Activated CD8-positive, alpha-beta memory T cell treated with anti-CD3 and anti-CD28 coated beads for 4 hours (primary cell): ENCODE measurements around the gene SLC29A2.
A peak's percentile ranks its signal among the peaks of the same experiment; 100 is the strongest.
"Not testable (repeated sequence)": the region's sequence is repeated elsewhere in the genome, so short reads cannot be mapped to it uniquely, and the experiment has no call there.

Source experiments
- DNase-seq, 2 donors: peaks; one replicate each; pipeline ENCODE4 v3.0.0-alpha.2; 2020; ENCODE audit warnings: low read depth in 2 of 2

Gene SLC29A2

DNA sequence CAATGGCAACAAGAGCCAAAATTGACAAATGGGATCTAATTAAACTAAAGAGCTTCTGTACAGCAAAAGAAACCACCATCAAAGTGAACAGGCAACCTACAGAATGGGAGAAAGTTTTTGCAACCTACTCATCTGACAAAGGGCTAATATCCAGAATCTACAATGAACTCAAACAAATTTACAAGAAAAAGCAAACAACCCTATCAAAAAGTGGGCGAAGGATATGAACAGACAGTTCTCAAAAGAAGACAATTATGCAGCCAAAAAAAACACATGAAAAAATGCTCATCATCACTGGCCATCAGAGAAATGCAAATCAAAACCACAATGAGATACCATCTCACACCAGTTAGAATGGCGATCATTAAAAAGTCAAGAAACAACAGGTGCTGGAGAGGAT lies 51.3 kb downstream of the SLC29A2 start:
- not testable (repeated sequence) for DNase-seq

DNA sequence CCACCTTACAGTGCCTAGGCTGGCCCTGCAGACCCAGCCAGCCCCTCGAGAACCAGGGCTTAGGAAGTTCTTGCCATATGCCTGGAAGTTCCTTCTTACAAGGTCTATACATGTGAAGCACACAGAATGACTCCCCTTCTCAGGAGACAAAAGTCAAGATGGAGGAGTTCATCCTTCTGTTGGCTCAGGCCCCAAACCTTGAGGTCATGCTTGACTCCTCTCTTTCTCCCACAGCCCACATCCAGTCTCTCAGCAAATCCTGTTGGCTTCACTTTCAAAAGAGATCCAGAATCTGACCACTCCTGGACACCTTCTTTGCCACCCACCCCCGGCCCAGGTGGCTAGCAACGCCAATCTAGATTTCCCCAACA lies 53.0 kb downstream of the SLC29A2 start:
- no peak for DNase-seq

DNA sequence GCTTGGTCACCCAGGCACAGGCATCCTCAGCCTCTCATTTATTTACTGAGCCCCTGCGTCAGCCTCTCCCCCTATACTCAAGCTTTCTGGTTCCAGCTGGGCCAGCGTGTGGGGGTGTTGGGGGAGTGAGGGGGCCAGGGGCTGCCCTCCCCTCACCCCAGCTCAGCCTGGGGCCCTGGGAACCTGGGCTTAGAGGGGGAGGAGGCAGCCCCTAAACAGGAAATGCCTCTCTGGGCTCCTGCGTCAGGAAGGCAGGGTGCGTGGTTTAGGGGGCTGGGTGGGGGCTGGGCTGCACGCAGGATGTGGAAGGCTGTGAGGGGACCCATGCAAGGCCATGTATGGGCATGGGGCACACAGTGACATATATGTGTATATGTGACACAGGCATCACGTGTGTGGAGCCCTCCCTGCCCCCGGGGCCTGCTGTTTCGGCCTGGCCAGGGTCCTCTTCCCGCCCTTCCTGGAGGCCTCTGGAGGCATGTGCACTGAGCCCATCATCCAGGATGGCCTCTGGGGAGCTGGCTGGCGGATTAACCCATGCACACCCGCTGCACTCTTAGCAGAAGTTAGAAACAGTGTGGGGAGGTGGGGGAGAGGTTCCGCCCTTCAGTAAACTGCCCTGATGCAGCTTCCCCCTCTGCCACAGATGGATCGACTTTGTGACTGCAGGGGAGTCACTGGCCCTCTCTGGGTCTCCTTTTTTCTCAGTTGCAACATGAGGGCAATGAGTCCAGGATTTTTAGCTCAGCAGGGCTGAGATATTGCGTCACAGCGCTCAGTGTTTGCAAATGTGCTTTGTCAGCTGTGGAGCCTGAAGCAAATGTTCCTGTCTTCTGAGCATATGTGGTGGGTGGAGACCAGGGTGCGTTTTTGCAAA lies 53.6 kb downstream of the SLC29A2 start:
- peak in 1 of 2 donors; percentile 37 for DNase-seq

DNA sequence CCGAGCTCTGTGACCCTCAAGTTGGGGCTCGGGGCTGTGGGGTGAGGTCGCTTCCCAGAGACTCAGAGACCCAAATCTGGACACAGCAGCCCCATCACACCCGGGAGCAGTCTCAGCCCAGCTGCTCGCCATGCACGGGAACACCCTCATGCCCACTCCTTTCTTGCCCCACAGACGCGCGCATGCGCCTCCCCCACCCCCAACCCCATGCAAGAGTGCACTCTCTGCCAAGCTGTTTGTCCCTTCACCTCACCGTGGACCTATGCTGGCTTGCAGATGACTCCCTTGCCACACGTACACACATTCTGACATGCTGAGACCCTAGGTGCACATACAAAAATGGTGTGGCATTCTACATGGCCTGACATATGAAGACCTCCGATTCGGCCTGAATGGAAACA lies 54.2 kb downstream of the SLC29A2 start:
- DNase-seq, result no peak

DNA sequence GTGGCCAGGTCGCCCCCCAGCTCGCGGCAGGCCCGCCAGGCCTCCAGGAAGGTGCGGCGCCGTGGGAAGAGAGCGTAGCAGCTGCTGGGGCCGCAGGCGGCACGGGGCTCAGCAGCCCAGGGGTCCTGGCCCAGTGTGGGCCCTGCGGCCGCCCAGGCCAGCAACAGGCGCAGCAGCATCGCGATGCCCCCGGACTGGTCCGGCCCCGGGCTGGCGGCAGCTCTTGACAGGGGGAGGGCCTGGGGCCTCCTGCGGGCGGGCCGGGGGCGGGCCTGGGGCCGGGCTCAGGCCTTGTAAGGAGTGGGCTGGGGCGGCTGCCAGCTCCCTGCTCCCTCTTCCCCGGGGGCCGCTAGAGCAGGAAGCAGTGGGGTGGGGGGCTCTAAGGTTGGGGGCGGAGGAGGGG lies 54.7 kb downstream of the SLC29A2 start, which contains the start of gene CD248:
CD248 (minus strand) TSS at position 196 of the 403 bp plus-strand sequence; CDS start at position 179, 17 bp downstream.
- no peak for DNase-seq

DNA sequence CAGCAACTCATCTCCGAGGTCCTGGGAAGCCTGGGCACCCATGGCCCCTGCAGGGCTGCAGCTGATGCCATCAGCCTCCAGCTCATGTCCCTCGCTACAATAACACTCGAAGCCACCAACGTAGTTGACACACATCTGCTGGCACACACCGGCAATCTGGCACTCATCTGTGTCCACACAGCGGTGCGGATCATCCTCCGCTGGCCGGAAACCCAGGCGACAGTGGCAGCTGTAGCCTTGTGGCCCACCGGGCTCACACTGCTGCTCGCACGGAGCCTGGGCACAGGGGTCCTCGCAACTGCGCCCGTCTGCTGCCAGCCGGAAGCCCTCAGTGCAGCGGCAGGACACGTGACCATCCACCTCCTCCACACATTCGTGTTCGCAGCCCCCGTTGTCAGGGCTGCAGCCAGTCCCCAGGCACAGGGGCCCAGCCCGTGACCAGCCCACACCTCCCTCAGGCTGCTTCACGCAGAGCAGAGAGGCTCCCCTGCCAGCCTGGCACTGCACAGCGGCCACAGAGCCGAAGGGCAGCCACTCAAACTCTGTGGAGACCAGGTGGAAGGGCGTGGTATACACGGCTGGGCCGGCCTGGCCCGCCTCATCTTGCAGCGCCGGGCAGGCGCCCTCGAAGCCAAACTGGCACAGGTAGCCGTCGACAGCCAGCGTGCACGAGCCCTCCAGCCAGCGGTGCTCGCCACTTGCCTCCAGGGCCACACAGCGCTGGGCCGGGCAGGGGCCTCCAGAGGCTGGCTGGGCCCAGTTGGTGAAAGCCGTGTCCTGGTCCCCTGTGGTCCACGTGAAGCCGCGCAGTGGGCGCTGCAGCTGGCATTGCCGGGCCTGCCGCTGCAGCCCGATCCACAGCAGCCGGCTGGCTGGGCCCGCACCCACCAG lies 55.4 kb downstream of the SLC29A2 start:
- DNase-seq, result no peak

DNA sequence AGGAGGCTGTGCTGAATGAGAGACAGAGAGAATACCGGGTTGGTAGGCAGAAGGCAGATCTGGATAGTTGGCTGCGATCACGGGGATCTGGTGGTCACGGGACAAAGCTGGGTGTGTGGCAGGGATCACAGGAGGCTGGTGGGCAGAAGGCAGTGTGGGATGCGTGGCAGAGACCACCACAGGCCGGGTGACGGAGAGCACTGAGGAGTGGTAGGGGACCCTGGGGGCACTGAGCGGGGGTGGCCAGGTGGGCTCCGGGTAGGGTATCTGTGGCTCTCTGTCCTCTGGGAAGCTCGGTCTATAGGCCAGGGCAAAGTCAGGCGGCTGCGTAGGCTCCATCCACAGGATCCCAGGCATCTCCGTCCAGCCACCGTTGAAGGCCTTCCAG lies 56.1 kb downstream of the SLC29A2 start:
- no peak for DNase-seq

DNA sequence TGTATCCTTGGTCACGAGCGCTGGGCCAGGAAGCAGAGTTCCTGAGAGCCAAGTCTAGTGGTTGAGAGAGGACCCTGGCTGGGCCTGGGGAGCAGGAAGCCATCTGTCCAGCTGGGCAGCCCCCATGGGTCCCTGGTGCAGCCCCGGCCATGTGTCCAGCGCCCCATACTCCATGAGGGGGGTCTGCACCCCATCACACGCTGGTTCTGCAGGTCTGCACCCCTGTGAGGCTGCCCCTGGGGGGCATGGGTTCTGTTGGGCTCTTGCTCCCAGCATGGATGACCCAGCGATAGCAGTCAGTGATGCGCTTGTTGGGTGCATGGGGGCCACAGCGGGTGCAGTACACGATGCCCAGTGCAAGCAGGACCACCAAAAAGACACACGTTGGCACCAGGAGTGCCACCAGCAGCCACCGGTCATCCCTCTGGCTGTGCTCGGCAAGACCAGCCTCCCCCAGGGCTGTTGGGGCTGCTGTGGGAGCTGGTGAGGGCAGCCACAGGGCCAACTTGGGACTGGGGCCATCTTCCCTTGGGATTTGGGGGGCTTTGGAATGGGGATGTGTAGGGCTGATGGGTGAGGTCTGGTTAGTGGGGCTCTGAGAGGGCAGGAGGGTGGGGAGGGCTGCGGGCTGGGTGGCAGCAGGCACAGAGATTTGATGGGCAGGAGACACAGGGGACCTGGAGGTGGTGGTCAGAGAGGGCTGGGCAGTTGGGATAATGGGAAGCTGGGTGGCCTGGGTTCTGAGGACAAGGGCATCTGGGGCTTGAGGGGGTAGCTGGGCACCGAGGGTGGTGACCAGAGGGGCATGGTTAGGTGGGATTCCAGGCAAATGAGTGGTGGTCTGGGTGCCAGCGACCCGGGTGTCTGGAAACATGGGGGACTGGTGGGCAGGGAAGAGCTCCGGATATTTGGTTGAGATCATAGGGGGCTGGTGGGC lies 56.7 kb downstream of the SLC29A2 start:
- DNase-seq, result no peak

DNA sequence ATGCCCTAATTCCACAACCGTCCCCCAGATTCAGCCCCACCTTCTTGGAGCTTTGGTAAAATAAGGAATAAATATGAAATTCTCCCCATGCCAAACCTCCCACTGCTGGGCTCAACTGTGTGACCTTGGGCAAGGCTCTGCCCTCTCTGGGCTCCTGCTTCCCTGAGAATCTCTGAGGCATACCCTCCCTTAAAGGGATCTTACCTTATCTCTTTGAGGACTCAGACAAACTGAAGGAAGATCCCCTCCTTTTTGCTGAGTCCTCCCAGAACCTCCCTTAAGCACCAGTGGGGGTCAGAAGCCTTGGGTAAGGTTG lies 57.4 kb downstream of the SLC29A2 start:
- DNase-seq, result no peak

DNA sequence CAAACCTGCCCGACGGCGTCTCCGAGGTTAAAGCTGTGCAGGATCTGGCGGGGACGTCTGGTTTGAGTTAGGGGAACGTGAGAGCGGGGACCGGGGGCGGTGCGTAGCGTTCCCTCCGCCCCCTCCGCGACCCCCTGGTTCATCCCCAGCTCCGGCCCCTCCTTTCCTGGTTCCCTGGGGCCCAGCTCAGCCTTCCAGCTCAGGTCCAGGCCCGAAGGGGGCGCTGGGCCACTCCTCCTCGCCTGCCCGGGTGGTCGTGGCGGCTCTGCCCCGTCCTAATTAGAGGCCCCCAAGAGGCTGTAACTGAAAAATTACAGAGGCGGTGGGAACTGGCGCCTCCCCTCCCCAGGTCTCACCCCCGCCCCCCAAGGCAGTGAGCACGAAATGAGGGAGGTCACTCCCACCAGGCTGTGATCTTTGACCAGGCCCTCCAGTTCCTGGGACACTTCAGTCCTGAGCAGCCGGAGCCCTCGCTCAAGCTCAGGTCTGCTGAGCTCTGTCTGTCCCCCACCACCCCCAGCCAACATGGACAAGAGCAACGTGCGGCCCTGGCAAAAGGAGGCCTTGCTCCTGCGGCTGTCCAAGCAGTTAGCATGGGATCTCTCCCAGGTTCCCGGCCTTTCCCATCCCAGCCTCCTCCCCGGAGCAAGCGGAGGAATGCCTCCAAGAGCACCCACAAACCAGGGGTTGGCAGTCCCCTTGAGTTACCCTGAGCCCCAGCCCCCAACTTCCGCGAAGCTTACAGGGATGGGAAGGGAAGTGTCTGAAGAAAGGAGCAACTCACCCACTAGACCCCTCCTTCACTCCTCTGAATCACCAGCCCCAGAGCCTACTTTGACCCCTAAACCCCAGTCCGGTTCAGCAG lies 58.0 kb downstream of the SLC29A2 start:
- no peak for DNase-seq

DNA sequence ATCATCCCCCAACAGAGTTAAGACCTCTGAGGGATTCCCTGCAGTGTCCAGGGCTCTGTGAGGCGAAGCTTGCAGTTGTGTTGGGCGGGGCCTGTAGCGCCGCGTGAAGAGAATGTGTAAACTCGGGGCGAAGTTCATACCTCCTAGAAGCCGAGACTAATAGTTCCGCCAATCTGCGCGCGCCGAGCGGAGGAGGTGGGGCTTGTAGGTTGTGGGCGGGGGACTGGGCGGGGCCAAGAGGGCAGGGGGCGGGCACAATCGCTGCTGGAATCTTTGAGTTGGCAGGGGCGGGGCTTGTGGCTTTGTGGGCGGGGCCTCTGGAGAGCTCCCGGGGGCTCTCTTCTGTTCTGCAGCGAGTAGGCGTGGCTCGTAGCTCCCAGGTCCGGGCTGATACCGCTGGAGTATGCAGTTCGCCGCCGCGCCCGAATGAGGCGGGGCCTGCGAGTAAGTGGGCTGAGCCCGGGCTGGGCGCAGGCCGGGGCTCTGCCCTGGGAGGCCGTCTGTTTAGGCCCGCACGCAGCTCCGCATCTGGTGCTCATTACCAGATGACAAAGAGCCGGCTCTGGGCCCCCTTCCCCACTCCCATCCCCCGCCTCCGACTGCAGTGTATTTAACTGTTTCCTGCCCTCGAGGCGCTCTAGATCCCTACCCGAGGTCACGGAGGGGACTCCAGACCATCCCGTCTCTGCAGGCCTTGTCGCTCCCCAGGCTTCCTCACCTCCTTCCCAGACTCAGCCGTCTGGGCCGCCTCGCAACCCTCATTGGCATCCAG lies 58.8 kb downstream of the SLC29A2 start:
- peak; percentile 95 for DNase-seq
